H9 (cell line): ENCODE data around the gene KCNA5. TPM values are rescaled to one million over a fixed set of nuclear protein-coding genes. Genes with fewer than 3 reads are reported as not detected.

Experiments used
- DNase-seq: peaks from one replicate; pipeline ENCODE4 v3.0.0-alpha.2; 2017
- H2AFZ ChIP-seq: one replicate; pipeline ENCODE4 v1.6.1; 2013; ENCODE audit warnings: mild to moderate bottlenecking, low read length, control low read depth, moderate library complexity
- H2AK5ac ChIP-seq: 2 replicates; pipeline ENCODE4 v1.6.1; 2013; ENCODE audit warnings: low read length, control low read depth, mixed read lengths; ENCODE audit not compliant: insufficient read length
- H2BK120ac ChIP-seq: one replicate; pipeline ENCODE4 v1.6.1; 2013; ENCODE audit warnings: low read depth, mild to moderate bottlenecking, low read length, control low read depth, inconsistent platforms; ENCODE audit not compliant: poor library complexity, severe bottlenecking
- H2BK12ac ChIP-seq: 2 replicates; pipeline ENCODE4 v1.6.1; 2013; ENCODE audit warnings: low read length, control low read depth, mixed read lengths, low read depth; ENCODE audit not compliant: insufficient read length
- H2BK15ac ChIP-seq: 2 replicates; pipeline ENCODE4 v1.6.1; 2013; ENCODE audit warnings: low read depth, low read length, control low read depth
- H2BK20ac ChIP-seq: one replicate; pipeline ENCODE4 v1.6.1; 2013; ENCODE audit warnings: low read depth, mild to moderate bottlenecking, low read length, control low read depth, inconsistent platforms; ENCODE audit not compliant: poor library complexity, severe bottlenecking
- H2BK5ac ChIP-seq: 2 replicates; pipeline ENCODE4 v1.6.1; 2013; ENCODE audit warnings: low read length, control low read depth, mixed read lengths; ENCODE audit not compliant: insufficient read length
- H3K14ac ChIP-seq: 2 replicates; pipeline ENCODE4 v1.6.1; 2013; ENCODE audit warnings: low read length, control low read depth; ENCODE audit not compliant: insufficient read depth
- H3K18ac ChIP-seq: 2 replicates; pipeline ENCODE4 v1.6.1; 2013; ENCODE audit warnings: low read depth, mild to moderate bottlenecking, mixed read lengths, low read length, control low read depth; ENCODE audit not compliant: insufficient read length
- H3K23ac ChIP-seq: 2 replicates; pipeline ENCODE4 v1.6.1; 2013; ENCODE audit warnings: low read length, control low read depth, mixed read lengths, low read depth; ENCODE audit not compliant: insufficient read length
- H3K23me2 ChIP-seq: 2 replicates; pipeline ENCODE4 v1.6.1; 2013; ENCODE audit warnings: low read depth, mild to moderate bottlenecking, mixed read lengths, low read length, control low read depth; ENCODE audit not compliant: insufficient read length, poor library complexity, severe bottlenecking
- H3K27ac ChIP-seq: 2 replicates; pipeline ENCODE4 v1.5.1; 2013; ENCODE audit warnings: low read length, control low read depth, mixed read lengths, low read depth; ENCODE audit not compliant: insufficient read length
- H3K27me3 ChIP-seq: 2 replicates; pipeline ENCODE4 v1.6.1; 2013; ENCODE audit warnings: low read length, control low read depth, inconsistent platforms; ENCODE audit not compliant: insufficient read depth
- H3K4ac ChIP-seq: 2 replicates; pipeline ENCODE4 v1.6.1; 2013; ENCODE audit warnings: low read depth, mild to moderate bottlenecking, control low read depth, inconsistent platforms, low read length, moderate library complexity
- H3K4me1 ChIP-seq: 2 replicates; pipeline ENCODE4 v1.6.1; 2013; ENCODE audit warnings: low read length, control low read depth, inconsistent platforms; ENCODE audit not compliant: insufficient read depth
- H3K4me2 ChIP-seq: 2 replicates; pipeline ENCODE4 v1.6.1; 2013; ENCODE audit warnings: low read length, control low read depth, mixed read lengths; ENCODE audit not compliant: insufficient read length, insufficient read depth
- H3K56ac ChIP-seq: 2 replicates; pipeline ENCODE4 v1.6.1; 2013; ENCODE audit warnings: low read depth, mild to moderate bottlenecking, mixed read lengths, low read length, control low read depth; ENCODE audit not compliant: insufficient read length
- H3K79me1 ChIP-seq: 2 replicates; pipeline ENCODE4 v1.6.1; 2013; ENCODE audit warnings: low read depth, mild to moderate bottlenecking, moderate library complexity, low read length, control low read depth, inconsistent platforms; ENCODE audit not compliant: insufficient read depth, poor library complexity, severe bottlenecking
- H3K79me2 ChIP-seq: 2 replicates; pipeline ENCODE4 v1.6.1; 2013; ENCODE audit warnings: low read length, control low read depth, inconsistent platforms; ENCODE audit not compliant: insufficient read depth
- H3K9ac ChIP-seq: 2 replicates; pipeline ENCODE4 v1.6.1; 2013; ENCODE audit warnings: low read length, control low read depth, mixed read lengths; ENCODE audit not compliant: insufficient read length; ENCODE audit errors: extremely low read depth
- H3K9me3 ChIP-seq: one replicate; pipeline ENCODE4 v1.6.1; 2013; ENCODE audit warnings: low read depth, low read length, inconsistent platforms; ENCODE audit not compliant: control insufficient read depth
- H3T11ph ChIP-seq: one replicate; pipeline ENCODE4 v1.6.1; 2013; ENCODE audit warnings: mild to moderate bottlenecking, low read length, control low read depth, inconsistent platforms
- H4K20me1 ChIP-seq: one replicate; pipeline ENCODE4 v1.6.1; 2013; ENCODE audit not compliant: control insufficient read depth, insufficient read length, insufficient read depth
- H4K5ac ChIP-seq: 2 replicates; pipeline ENCODE4 v1.6.1; 2013; ENCODE audit warnings: low read depth, mild to moderate bottlenecking, mixed read lengths, low read length, control low read depth; ENCODE audit not compliant: insufficient read length
- H4K8ac ChIP-seq: replicated peaks from 2 replicates; pipeline ENCODE4 v1.6.1; 2013; ENCODE audit warnings: low read length, control low read depth, mixed read lengths, low read depth; ENCODE audit not compliant: insufficient read length
- H4K91ac ChIP-seq: 2 replicates; pipeline ENCODE4 v1.6.1; 2013; ENCODE audit warnings: low read depth, mild to moderate bottlenecking, moderate library complexity, mixed read lengths, low read length, control low read depth; ENCODE audit not compliant: insufficient read length
- H3K27ac Mint-ChIP-seq, 3 experiments: 2 replicates in 2 of 3; 3 replicates in 1 of 3; pipeline ENCODE4 v1.8.0; 2020 to 2021; ENCODE audit warnings: mixed read lengths in 3 of 3, mild to moderate bottlenecking in 1 of 3, moderate library complexity in 1 of 3
- H3K27me3 Mint-ChIP-seq: 2 replicates; pipeline ENCODE4 v1.8.0; 2021; ENCODE audit warnings: low read depth, mild to moderate bottlenecking, moderate library complexity, mixed read lengths
- H3K36me3 Mint-ChIP-seq, 3 experiments: 2 replicates in 2 of 3; 3 replicates in 1 of 3; pipeline ENCODE4 v1.8.0; 2020 to 2021; ENCODE audit warnings: low read depth in 3 of 3, mixed read lengths in 3 of 3; ENCODE audit not compliant: insufficient read depth in 1 of 3
- H3K4me1 Mint-ChIP-seq, 2 experiments: 2 replicates each; pipeline ENCODE4 v1.8.0; 2020; ENCODE audit warnings: mixed read lengths in 2 of 2
- H3K4me3 Mint-ChIP-seq, 2 experiments: 2 replicates in 1 of 2; 3 replicates in 1 of 2; pipeline ENCODE4 v1.8.0; 2020 to 2021; ENCODE audit warnings: mild to moderate bottlenecking in 2 of 2, mixed read lengths in 2 of 2, moderate library complexity in 1 of 2
- H3K9me3 Mint-ChIP-seq, 2 experiments: 2 replicates in 1 of 2; 3 replicates in 1 of 2; pipeline ENCODE4 v1.8.0; 2020; ENCODE audit warnings: mild to moderate bottlenecking in 2 of 2, mixed read lengths in 2 of 2, moderate library complexity in 1 of 2
- CTCF ChIP-seq: fragments of 200-600 bp; sonication (generic); conservative IDR thresholded peaks from 3 replicates; pipeline ENCODE4 v1.8.0; 2021; ENCODE audit warnings: antibody characterized with exemption, mild to moderate bottlenecking
- whole genome bisulfite sequencing: extraction: QIAGEN DNeasy Blood & Tissue Kit; methylation state at CpG from one replicate; pipeline ENCODE4 v1.1.7; 2013; ENCODE audit warnings: missing lambda C conversion rate, low lambda C conversion rate, mixed read lengths; ENCODE audit not compliant: insufficient read length; ENCODE audit errors: extremely low coverage; 5-methylcytosine and 5-hydroxymethylcytosine counted together
- total RNA-seq: library from RNA; stranded (reverse); gene quantifications from 2 replicates; pipeline ENCODE4 v1.2.1, GENCODE V29; 2021

KCNA5 gene
- total RNA-seq, 1 experiment from 2014 or later, result 0.22 TPM

- Histone ChIP-seq H3K56ac (no peak overlapping the region), H3K4me2 (no peak overlapping the region), H2BK12ac (no peak overlapping the region), H2BK20ac (no peak overlapping the region), H4K20me1 (no peaks in the 10 kb centered on the region), H3K23me2 (no peaks in the 10 kb centered on the region), H4K5ac (no peak overlapping the region), H3K18ac (no peak overlapping the region), H4K8ac (no peak overlapping the region), H3K14ac (no peak overlapping the region), H3K4ac (no peak overlapping the region), H2BK15ac (no peak overlapping the region), H2AK5ac (no peak overlapping the region), H3K79me1 (no peaks in the 10 kb centered on the region), H4K91ac (no peak overlapping the region), H3K9ac (no peak overlapping the region), H3K4me1 (no peaks in the 10 kb centered on the region), H2BK5ac (no peak overlapping the region), H3K9me3 (no peaks in the 10 kb centered on the region), H3K27ac (no peak overlapping the region), H2BK120ac (no peak overlapping the region), H2AFZ (no peak overlapping the region), H3K79me2 (no peaks in the 10 kb centered on the region), H3K27me3 (no peaks in the 10 kb centered on the region), H3K23ac (no peak overlapping the region), H3T11ph (no peak overlapping the region)
- no CpG with 5 or more reads among the region's 16 CpGs for WGBS
- Mint-ChIP-seq H3K27ac (peak overlapping the region in 1 of 3 experiments; percentile 19; a peak in 1 of 7 replicates), H3K4me1 (peaks cover 3 to 4% of the 10 kb centered on the region in 2 experiments), H3K27me3 (peaks cover 7% of the 10 kb centered on the region; the same call in 1 of the 2 replicates), H3K36me3 (no peaks in the 10 kb centered on the region), H3K4me3 (no peak overlapping the region), H3K9me3 (no peaks in the 10 kb centered on the region)
- no peak for TF ChIP-seq CTCF
- no peak for DNase-seq
Measured at GRCh38 chr12:5087831-5088554, 44.3 kb downstream of the KCNA5 start.
